D721Med (cell line): Measurements from ENCODE around the gene KCNIP4.
A peak's percentile ranks its signal among the peaks of the same experiment; 100 is the strongest.

Experiments
- DNase-seq: peaks from one replicate; pipeline ENCODE4 v3.0.0; 2011; ENCODE audit warnings: low spot score; ENCODE audit not compliant: insufficient read length
- FAIRE-seq: peaks from 2 replicates; lab custom pipeline; 2011; peaks lifted over from hg19 to GRCh38; lab: Jason Lieb, UNC
- TF ChIP-seq, protein P1 (sequence below): IDR thresholded peaks from 2 replicates; pipeline ENCODE4 v1.5.1; 2012; ENCODE audit warnings: mild to moderate bottlenecking, control low read depth; ENCODE audit not compliant: insufficient read depth; ENCODE audit errors: missing control alignments

The KCNIP4 gene

DNA sequence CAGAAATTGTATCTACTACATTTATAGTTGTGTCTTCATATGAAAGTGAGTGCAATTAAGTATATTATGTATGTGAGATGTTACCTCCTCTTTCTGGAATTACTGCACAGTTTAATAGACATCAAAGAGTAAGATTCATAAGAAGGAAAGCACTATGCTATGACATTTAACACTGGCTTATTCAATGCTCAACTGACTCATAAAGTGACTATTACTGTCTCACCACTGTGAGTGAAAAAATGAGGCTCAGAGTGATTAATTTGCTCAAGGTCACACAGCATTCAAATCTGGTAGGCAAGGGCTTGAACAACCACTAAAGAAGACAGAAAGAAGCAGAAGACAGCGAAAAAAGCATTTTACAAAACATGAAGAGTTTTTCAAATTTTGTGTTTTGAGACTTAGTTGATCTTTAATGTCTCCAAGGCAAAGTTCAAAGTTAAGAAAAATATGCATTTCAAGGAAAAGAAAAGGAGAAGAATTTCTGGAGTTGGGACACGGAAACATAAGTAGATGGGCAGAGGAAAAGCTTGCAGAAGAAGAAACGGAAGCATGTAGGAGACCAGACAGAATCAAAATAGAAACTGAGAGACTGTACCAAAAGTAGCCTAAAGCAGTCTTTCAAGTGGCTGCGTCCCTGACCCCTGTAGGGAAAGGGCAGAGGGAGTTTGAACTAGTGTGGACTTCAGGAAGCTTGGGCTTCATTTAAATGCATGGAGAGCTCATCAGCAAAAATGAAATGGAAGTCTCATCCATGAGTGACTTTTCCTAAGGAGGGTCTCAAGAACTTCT lies 66.3 kb downstream of the KCNIP4 start:
- FAIRE-seq (peak; percentile 70), DNase-seq (no peak)
- TF ChIP-seq, protein P1, sequence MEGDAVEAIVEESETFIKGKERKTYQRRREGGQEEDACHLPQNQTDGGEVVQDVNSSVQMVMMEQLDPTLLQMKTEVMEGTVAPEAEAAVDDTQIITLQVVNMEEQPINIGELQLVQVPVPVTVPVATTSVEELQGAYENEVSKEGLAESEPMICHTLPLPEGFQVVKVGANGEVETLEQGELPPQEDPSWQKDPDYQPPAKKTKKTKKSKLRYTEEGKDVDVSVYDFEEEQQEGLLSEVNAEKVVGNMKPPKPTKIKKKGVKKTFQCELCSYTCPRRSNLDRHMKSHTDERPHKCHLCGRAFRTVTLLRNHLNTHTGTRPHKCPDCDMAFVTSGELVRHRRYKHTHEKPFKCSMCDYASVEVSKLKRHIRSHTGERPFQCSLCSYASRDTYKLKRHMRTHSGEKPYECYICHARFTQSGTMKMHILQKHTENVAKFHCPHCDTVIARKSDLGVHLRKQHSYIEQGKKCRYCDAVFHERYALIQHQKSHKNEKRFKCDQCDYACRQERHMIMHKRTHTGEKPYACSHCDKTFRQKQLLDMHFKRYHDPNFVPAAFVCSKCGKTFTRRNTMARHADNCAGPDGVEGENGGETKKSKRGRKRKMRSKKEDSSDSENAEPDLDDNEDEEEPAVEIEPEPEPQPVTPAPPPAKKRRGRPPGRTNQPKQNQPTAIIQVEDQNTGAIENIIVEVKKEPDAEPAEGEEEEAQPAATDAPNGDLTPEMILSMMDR, result no peak

DNA sequence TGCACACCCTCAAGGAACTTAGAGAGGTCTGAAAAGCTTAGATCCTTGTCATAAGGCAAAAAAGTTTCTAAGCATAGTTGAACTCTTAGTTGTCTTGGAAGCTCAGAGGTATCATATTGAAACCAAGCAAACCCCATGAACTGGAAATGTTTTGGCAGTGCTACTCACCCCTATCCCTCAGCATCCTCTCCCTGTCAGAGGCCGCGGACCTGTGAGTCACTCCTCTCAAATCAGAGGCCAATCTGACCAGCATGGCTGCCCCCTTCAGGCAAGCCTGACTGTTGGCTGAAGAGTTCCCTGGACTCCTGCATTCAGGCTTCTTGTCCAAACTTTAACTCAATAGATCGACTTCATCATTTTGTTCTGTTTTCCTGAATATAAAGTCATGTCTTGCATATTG lies 69.4 kb downstream of the KCNIP4 start:
- DNase-seq (no peak), FAIRE-seq (peak; percentile 68)
- TF ChIP-seq, protein P1, result no peak

DNA sequence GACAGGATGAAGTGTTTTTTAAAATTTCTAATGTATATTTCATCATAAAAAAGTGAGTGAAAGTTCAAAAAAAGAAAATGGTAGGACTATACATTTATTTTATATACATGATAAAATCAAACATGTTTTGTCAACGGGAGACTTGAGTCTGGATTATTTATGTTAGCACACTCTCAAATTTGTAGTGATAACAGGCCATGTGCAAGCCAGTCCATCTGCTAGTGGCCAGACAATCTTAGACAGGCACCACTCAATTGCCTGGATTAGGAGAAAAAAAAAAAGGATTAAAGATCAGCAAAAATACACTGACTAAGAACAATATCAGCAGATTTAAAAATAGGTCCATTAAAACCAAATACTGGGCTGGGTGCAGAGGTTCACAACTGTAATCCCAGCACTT lies 71.9 kb downstream of the KCNIP4 start:
- TF ChIP-seq, protein P1, result no peak
- DNase-seq (no peak), FAIRE-seq (peak; percentile 89)

DNA sequence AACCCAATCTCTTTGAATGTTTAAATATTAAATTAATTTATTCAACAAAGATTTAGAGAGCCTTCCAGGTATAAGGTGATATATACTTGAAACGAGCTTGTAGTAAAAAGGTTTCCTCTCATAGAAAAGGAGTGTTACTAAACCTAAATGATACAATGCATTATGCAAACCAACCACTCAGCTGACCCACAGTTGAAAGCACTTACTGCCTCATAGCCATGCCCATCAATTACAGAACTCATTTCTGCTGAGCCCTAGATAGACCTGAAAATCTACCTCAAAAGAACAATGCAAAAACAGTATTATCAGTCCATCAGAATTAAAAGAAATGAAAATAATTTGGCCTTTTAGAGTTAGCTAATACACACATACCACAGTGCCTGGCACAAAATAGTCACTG lies 75.4 kb downstream of the KCNIP4 start:
- TF ChIP-seq, protein P1, result no peak
- DNase-seq, result no peak
- peak; percentile 11 for FAIRE-seq

DNA sequence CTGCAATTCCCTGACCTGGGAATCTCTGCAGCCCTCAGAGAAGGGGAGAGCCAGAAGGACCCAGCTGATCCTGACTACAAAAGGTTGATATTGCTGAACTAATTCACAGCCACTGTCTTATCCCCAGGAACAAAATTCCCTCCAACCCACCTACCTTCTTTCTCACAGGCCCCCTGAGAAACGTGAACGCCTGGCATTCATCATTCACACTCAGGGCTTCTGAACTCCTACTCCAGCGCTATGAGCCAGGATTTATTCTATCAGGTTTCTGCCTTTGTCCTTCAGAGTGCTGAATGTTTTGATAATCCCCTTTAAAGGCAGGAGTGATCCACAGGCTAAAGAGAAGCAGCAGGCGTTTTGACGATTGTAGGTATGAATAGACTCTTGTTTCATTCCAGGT lies 76.5 kb downstream of the KCNIP4 start:
- TF ChIP-seq, protein P1, result no peak
- DNase-seq (no peak), FAIRE-seq (peak; percentile 38)

DNA sequence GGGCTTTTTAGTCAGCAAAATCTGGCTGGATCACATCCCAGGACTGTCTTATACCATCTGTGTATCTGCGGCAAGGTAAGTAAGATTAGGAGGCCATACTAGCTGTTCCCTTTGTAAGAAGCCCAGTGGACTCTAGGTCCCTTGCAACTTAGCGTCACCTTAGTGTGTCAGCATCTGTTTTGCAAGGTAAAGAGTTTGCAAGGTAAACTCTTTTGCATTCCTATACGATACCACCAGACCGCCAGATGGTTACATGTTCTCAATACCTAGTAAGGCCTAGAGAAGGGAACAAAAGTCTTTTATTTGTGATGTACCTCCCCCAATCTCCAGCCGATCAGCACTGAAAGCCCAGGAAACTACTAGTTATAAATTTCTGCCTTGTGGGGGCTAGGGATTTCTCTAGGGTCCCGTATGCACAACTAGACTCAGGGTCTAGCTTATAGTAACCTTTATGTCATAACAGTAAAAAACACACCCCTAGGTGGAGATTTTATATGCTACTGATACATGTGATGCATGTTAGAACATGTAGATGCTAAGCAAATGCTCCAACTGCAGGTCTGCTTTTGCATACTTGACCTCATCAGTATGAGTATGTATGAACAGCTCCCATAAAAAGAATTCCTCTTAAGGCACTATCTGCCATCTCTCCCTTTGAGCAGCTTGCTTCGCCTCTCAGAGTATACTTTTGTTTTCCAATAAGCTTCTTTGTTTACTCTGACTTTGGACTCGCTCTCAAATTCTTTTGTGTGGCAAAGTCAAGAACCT lies 78.4 kb downstream of the KCNIP4 start:
- DNase-seq, result no peak
- no peak for FAIRE-seq
- TF ChIP-seq, protein P1, result no peak
